ENCODE data around the gene LAMC3.

DNA sequence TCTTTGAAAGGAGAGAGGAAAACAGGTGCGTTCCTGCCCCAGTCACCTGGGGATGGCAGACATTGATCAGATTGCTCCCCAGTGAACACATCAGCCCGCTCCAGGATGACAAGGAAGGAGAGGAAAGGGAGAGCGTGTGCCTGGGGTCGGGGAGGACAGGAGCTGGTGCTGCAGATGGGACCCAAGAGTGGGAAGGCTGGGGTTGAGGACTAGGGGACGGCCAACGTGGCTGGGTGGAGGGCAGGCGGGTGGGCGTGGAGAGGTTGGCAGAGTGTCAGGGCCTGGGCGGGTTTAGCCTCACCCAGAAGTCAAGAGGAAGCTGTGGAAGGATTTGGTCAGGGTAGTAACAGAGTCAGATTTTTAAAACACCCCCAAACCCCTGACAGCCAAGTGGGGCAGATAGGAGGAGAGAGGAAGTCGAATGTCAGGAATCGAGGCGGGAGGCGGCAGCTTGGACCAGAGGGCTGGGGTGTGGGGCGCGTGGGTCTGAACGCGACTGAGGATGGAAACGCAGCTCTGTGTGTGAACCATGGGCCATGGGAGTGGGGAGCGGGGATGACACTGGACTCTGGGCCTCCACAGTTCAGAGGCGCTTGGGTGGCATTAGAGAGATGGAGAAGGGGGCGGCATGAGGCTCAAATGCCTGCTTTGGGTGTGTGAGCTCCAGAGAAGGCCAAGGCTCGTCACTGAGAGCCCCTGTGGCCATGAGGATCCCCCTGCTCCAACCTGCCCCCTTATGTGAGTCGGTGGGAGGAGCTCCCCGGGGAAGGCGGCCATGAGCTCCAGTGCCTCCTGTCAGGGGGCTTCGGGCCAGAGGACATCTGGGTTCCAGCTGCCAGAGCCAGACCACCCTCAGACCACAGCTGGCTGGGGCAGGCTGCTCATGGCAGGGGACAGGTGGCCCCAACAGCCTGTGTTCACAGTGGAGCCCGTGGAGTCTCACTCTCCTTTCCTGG, 24.6 kb downstream of the LAMC3 start:
- no peak for TF ChIP-seq POLR2AphosphoS5 (IDR thresholded peaks at IDR 0.05)
- TF ChIP-seq, protein P1, sequence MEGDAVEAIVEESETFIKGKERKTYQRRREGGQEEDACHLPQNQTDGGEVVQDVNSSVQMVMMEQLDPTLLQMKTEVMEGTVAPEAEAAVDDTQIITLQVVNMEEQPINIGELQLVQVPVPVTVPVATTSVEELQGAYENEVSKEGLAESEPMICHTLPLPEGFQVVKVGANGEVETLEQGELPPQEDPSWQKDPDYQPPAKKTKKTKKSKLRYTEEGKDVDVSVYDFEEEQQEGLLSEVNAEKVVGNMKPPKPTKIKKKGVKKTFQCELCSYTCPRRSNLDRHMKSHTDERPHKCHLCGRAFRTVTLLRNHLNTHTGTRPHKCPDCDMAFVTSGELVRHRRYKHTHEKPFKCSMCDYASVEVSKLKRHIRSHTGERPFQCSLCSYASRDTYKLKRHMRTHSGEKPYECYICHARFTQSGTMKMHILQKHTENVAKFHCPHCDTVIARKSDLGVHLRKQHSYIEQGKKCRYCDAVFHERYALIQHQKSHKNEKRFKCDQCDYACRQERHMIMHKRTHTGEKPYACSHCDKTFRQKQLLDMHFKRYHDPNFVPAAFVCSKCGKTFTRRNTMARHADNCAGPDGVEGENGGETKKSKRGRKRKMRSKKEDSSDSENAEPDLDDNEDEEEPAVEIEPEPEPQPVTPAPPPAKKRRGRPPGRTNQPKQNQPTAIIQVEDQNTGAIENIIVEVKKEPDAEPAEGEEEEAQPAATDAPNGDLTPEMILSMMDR (IDR thresholded peaks at IDR 0.05): no peak
